Measurements from ENCODE around the gene MACROH2A1.

MACROH2A1 gene

GRCh38 chr5:135393691-135394090, 5.3 kb downstream of the MACROH2A1 start:
- no peak for TF ChIP-seq CTCF (IDR thresholded peaks at IDR 0.05; ENCODE audit: borderline replicate concordance, control extremely low read depth, extremely low read depth, insufficient read depth, missing control alignments)
- DNase-seq (ENCODE audit: low spot score), result no peak
- in situ Hi-C loops (cut with MboI; ENCODE audit: low sequenced_read_pairs, unreplicated experiment), result no loop called here

- in situ Hi-C loops (cut with MboI; ENCODE audit: low sequenced_read_pairs, unreplicated experiment), result no loop called here
- TF ChIP-seq CTCF (IDR thresholded peaks at IDR 0.05; ENCODE audit: borderline replicate concordance, control extremely low read depth, extremely low read depth, insufficient read depth, missing control alignments), result no peak
- DNase-seq (ENCODE audit: low spot score), result no peak
Measured at GRCh38 chr5:135393229-135393628, 5.8 kb downstream of the MACROH2A1 start.

- in situ Hi-C loops (cut with MboI; ENCODE audit: low sequenced_read_pairs, unreplicated experiment), result no loop called here
- DNase-seq (ENCODE audit: low spot score), result no peak
- TF ChIP-seq CTCF (IDR thresholded peaks at IDR 0.05; ENCODE audit: borderline replicate concordance, control extremely low read depth, extremely low read depth, insufficient read depth, missing control alignments), result no peak
Measured at GRCh38 chr5:135392256-135392655, 6.8 kb downstream of the MACROH2A1 start.

GRCh38 chr5:135391869-135392255, 7.2 kb downstream of the MACROH2A1 start:
- DNase-seq (ENCODE audit: low spot score), result no peak
- no peak for TF ChIP-seq CTCF (IDR thresholded peaks at IDR 0.05; ENCODE audit: borderline replicate concordance, control extremely low read depth, extremely low read depth, insufficient read depth, missing control alignments)
- in situ Hi-C loops (cut with MboI; ENCODE audit: low sequenced_read_pairs, unreplicated experiment), result no loop called here

- DNase-seq (ENCODE audit: low spot score), result no peak
- in situ Hi-C loops (cut with MboI; ENCODE audit: low sequenced_read_pairs, unreplicated experiment), result no loop called here
- no peak for TF ChIP-seq CTCF (IDR thresholded peaks at IDR 0.05; ENCODE audit: borderline replicate concordance, control extremely low read depth, extremely low read depth, insufficient read depth, missing control alignments)
Measured at GRCh38 chr5:135391116-135391868, 7.7 kb downstream of the MACROH2A1 start.

- DNase-seq (ENCODE audit: low spot score), result no peak
- no peak for TF ChIP-seq CTCF (IDR thresholded peaks at IDR 0.05; ENCODE audit: borderline replicate concordance, control extremely low read depth, extremely low read depth, insufficient read depth, missing control alignments)
- in situ Hi-C loops (cut with MboI; ENCODE audit: low sequenced_read_pairs, unreplicated experiment), result no loop called here
Measured at GRCh38 chr5:135388860-135389435, 10.1 kb downstream of the MACROH2A1 start.

All from GM13976 (cell line).